ENCODE results near the gene PACSIN2. TPM values are rescaled to one million over a fixed set of nuclear protein-coding genes. Genes with fewer than 3 reads are reported as not detected.

Gene PACSIN2
- 64.1 to 70.5 TPM (median 69.0 TPM) in 3 replicates for total RNA-seq (2021)
- percentile 70 among the genes with signal in this experiment for Bru-seq, nascent RNA
- long read RNA-seq, experiment 1, transcript PACSIN2-201 (11 exons, 3,249 nt) = major isoform, 313 of 421 reads
- long read RNA-seq, experiment 1, partial matches to known transcripts = 49 of 421 reads
- long read RNA-seq, experiment 1, other reads (novel, unspliced or antisense) = 59 of 421 reads
- long read RNA-seq, experiment 2, transcript PACSIN2-201 (11 exons, 3,249 nt) = major isoform, 12 of 73 reads
- long read RNA-seq, experiment 2, partial matches to known transcripts = 22 of 73 reads
- long read RNA-seq, experiment 2, other reads (novel, unspliced or antisense) = 39 of 73 reads
- long read RNA-seq, experiment 3, transcript PACSIN2-201 (11 exons, 3,249 nt) = major isoform, 18 of 25 reads
- long read RNA-seq, experiment 3, partial matches to known transcripts = 4 of 25 reads
- long read RNA-seq, experiment 3, other reads (novel, unspliced or antisense) = 3 of 25 reads

DNA sequence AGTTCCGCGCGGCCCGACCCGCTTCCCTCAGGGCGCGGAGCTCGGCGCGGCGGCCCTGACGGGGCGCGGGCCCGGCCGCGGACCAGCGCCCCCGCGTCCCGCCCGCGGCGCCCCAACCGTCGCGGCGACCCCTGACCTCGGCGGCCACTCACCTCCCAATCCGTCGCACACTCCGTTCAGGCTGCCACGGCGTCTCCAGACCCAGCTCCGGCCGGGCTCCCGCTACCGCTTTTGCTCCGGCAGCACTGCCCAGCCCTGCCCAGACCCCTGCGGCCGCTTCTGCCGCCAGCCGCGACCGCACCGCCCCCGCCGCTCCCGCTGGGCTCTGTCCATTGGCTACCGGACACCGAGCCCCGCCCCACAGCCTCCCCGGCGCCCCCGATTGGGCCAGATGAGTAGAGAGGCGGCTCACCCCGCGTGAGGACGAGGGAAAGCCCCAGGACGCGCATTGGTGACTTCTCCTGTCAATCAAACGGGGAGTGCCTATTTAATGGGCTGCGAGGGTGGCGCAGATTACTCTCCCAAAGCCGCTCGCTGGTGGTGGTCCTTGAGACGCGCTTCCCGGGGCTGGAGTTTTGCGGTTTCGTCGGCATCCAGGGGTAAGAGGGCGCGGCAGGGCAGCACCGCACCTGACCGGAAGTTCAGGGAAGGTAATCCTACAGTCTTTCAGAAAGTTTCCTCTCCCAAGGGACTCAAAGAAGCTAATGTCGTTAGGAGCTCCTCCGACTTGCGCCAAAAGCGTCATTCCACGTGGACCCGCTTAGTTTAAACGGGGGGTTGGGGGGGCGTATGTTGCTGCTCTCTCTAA lies at the start of gene PACSIN2:
Gene PACSIN2, minus strand, starts transcription at position 281 of the 808 bp plus-strand sequence. CDS start 103,069 bp downstream, outside the sequence.
- CTCF ChIA-PET = interaction anchor here (0.7 to 2.9 kb wide), 9 partner anchors 12 to 147 kb away, joined by 3 to 16 read pairs (median 5); no protein-coding TSS in a partner anchor
- POLR2A ChIA-PET = interaction anchor here (0.6 to 2.5 kb wide), 12 partner anchors 10 to 1585 kb away, joined by 3 to 12 read pairs (median 5); partner anchors contain the start of gene ARFGAP3
- Mint-ChIP-seq H3K27ac (peak within 1 kb of the TSS; percentile 91), H3K36me3 (peaks cover 6% of the 10 kb centered on the region), H3K4me1 (peaks cover 30% of the 10 kb centered on the region), H3K4me3 (peak within 1 kb of the TSS; percentile 95), H3K9me3 (peaks cover 8% of the 10 kb centered on the region), H3K27me3 (ENCODE audit: low read depth) (peaks cover 14% of the 10 kb centered on the region)
- ATAC-seq (peak; percentile 95), DNase-seq (ENCODE audit: low spot score) (peak; percentile 100)
- TF ChIP-seq ZNF232 (CRISPR knock-in tag; IDR thresholded peaks at IDR 0.05) (peak; percentile 5; the same call in 1 of the 2 replicates), NFYB (CRISPR knock-in tag; conservative IDR thresholded peaks at IDR 0.05; ENCODE audit: low read depth) (peak; percentile 99), ZNF416 (CRISPR knock-in tag; IDR thresholded peaks at IDR 0.05) (no peak), KAT7 (CRISPR knock-in tag; IDR thresholded peaks at IDR 0.05; ENCODE audit: borderline replicate concordance) (peak; percentile 34; the same call in 1 of the 2 replicates), ATF1 (CRISPR knock-in tag; IDR thresholded peaks at IDR 0.05) (no peak), ATF3 (CRISPR knock-in tag; conservative IDR thresholded peaks at IDR 0.05) (no peak), ZMAT4 (CRISPR knock-in tag; IDR thresholded peaks at IDR 0.05) (0 out of 2 replicates have a peak, but pooled peaks have one; percentile 51), USF1 (CRISPR knock-in tag; IDR thresholded peaks at IDR 0.05) (peak; percentile 55; the same call in 1 of the 2 replicates), JUN (CRISPR knock-in tag; IDR thresholded peaks at IDR 0.05) (no peak), ZNF219 (CRISPR knock-in tag; IDR thresholded peaks at IDR 0.05; ENCODE audit: borderline replicate concordance) (no peak), SP1 (CRISPR knock-in tag; conservative IDR thresholded peaks at IDR 0.05) (peak; percentile 90), MYBL2 (CRISPR knock-in tag; IDR thresholded peaks at IDR 0.05) (peak; percentile 5; the same call in 1 of the 2 replicates), SOX15 (CRISPR knock-in tag; IDR thresholded peaks at IDR 0.05) (no peak), ARID4B (CRISPR knock-in tag; IDR thresholded peaks at IDR 0.05; ENCODE audit: borderline replicate concordance) (peak; percentile 68; the same call in 1 of the 2 replicates), GABPB1 (CRISPR knock-in tag; IDR thresholded peaks at IDR 0.05) (peak; percentile 25; the same call in 1 of the 2 replicates), PRRX2 (CRISPR knock-in tag; IDR thresholded peaks at IDR 0.05) (no peak), RELA (CRISPR knock-in tag; IDR thresholded peaks at IDR 0.05; ENCODE audit: borderline replicate concordance) (no peak), ZNF423 (CRISPR knock-in tag; IDR thresholded peaks at IDR 0.05) (0 out of 2 replicates have a peak, but pooled peaks have one; percentile 25)
- TF ChIP-seq, protein P1, sequence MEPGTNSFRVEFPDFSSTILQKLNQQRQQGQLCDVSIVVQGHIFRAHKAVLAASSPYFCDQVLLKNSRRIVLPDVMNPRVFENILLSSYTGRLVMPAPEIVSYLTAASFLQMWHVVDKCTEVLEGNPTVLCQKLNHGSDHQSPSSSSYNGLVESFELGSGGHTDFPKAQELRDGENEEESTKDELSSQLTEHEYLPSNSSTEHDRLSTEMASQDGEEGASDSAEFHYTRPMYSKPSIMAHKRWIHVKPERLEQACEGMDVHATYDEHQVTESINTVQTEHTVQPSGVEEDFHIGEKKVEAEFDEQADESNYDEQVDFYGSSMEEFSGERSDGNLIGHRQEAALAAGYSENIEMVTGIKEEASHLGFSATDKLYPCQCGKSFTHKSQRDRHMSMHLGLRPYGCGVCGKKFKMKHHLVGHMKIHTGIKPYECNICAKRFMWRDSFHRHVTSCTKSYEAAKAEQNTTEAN (CRISPR knock-in tag; IDR thresholded peaks at IDR 0.05) = no peak
- TF ChIP-seq, protein P2, sequence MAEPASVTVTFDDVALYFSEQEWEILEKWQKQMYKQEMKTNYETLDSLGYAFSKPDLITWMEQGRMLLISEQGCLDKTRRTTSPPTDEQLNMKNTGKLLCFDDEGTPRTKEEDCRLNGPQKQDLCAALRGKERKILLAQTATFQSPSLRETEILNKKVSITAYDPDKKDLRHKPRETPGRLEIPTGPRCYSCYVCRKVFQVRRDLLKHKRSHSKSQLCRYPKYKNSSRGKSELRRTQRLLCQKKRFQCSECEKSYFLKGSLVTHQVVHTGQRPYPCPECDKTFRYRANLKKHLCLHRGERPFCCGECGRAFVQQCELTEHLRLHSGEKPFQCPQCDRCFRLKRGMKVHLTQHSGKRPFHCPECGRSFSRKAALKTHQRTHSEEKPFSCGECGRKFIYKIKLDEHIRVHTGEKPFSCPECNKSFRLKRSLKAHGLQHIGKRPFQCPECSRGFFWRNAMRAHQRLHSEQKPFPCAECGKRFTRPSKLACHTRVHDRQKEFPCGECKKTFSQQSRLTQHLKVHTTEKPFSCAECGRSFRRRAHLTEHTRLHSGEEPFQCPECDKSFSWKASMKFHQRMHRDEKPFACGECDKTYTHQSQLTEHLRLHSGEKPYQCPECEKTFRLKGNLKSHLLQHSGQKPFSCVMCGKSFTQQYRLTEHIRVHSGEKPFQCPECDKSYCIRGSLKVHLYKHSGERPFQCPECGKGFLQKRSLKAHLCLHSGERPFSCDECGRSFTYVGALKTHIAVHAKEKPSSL (CRISPR knock-in tag; conservative IDR thresholded peaks at IDR 0.05) = 0 out of 2 replicates have a peak, but pooled peaks have one; percentile 21
- TF ChIP-seq, protein P3, sequence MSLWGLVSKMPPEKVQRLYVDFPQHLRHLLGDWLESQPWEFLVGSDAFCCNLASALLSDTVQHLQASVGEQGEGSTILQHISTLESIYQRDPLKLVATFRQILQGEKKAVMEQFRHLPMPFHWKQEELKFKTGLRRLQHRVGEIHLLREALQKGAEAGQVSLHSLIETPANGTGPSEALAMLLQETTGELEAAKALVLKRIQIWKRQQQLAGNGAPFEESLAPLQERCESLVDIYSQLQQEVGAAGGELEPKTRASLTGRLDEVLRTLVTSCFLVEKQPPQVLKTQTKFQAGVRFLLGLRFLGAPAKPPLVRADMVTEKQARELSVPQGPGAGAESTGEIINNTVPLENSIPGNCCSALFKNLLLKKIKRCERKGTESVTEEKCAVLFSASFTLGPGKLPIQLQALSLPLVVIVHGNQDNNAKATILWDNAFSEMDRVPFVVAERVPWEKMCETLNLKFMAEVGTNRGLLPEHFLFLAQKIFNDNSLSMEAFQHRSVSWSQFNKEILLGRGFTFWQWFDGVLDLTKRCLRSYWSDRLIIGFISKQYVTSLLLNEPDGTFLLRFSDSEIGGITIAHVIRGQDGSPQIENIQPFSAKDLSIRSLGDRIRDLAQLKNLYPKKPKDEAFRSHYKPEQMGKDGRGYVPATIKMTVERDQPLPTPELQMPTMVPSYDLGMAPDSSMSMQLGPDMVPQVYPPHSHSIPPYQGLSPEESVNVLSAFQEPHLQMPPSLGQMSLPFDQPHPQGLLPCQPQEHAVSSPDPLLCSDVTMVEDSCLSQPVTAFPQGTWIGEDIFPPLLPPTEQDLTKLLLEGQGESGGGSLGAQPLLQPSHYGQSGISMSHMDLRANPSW (CRISPR knock-in tag; conservative IDR thresholded peaks at IDR 0.05; ENCODE audit: low read depth) = no peak; the same call in 1 of the 2 replicates
